HEK293 (cell line): Measurements from ENCODE around the gene NDFIP2.

Experiments used
- CTCF ChIA-PET: fragments of 350-600 bp; formaldehyde crosslinking; extraction: SDS; loops from one replicate; lab custom pipeline; 2021; ENCODE audit warnings: antibody characterized with exemption; lab: Yijun Ruan, JAX
- POLR2A ChIA-PET: fragments of 300-600 bp; formaldehyde crosslinking; extraction: SDS; loops from one replicate; lab custom pipeline; 2020; ENCODE audit warnings: antibody characterized with exemption, inconsistent platforms; lab: Yijun Ruan, JAX
- H3K27ac ChIP-seq: fragments of 200-500 bp; sonication (Bioruptor generic); 2 replicates; pipeline ENCODE4 v1.5.1; 2014; ENCODE audit warnings: low read depth, low read length, control low read depth, inconsistent platforms; ENCODE audit errors: extremely low read depth
- H3K36me3 ChIP-seq, 2 experiments: fragments of 200-500 bp in 1 of 2; sonication (Bioruptor generic) in 1 of 2; 1 replicate in 1 of 2; 2 replicates in 1 of 2; pipeline ENCODE4 v1.5.1; 2014 to 2017; ENCODE audit warnings: inconsistent platforms in 2 of 2, low read length in 2 of 2; ENCODE audit not compliant: control insufficient read depth in 2 of 2, insufficient read depth in 1 of 2
- H3K4me1 ChIP-seq: fragments of 200-500 bp; sonication (Bioruptor generic); 2 replicates; pipeline ENCODE4 v1.5.1; 2014; ENCODE audit warnings: mild to moderate bottlenecking, low read length, inconsistent platforms; ENCODE audit not compliant: control insufficient read depth, insufficient read depth
- H3K4me3 ChIP-seq: 2 replicates; pipeline ENCODE4 v1.5.1; 2011; ENCODE audit warnings: low read depth, mild to moderate bottlenecking, control low read depth, low read length, moderate library complexity
- H3K9me3 ChIP-seq: fragments of 200-500 bp; sonication (Bioruptor generic); 2 replicates; pipeline ENCODE4 v1.5.1; 2014; ENCODE audit warnings: low read depth, low read length, inconsistent platforms; ENCODE audit not compliant: control insufficient read depth, insufficient read depth
- ATF2 ChIP-seq: fragments of 450-650 bp; formaldehyde crosslinking; IDR thresholded peaks from 2 replicates; pipeline ENCODE4 v1.5.1; 2016; ENCODE audit warnings: missing biosample characterization, missing genetic modification characterization, low read depth
- BCL11B ChIP-seq: fragments of 450-650 bp; formaldehyde crosslinking; IDR thresholded peaks from 2 replicates; pipeline ENCODE4 v1.5.1; 2016; ENCODE audit warnings: low read depth, missing biosample characterization, missing genetic modification characterization
- KLF1 ChIP-seq: fragments of 450-650 bp; formaldehyde crosslinking; IDR thresholded peaks from 2 replicates; pipeline ENCODE4 v1.5.1; 2016; ENCODE audit warnings: missing biosample characterization, missing genetic modification characterization
- MZF1 ChIP-seq: fragments of 450-650 bp; formaldehyde crosslinking; IDR thresholded peaks from 2 replicates; pipeline ENCODE4 v1.5.1; 2017; ENCODE audit warnings: missing biosample characterization, missing genetic modification characterization, borderline replicate concordance
- PRDM2 ChIP-seq: fragments of 450-650 bp; formaldehyde crosslinking; IDR thresholded peaks from 2 replicates; pipeline ENCODE4 v1.5.1; 2016; ENCODE audit warnings: missing biosample characterization, missing genetic modification characterization, borderline replicate concordance
- SP3 ChIP-seq: fragments of 450-650 bp; formaldehyde crosslinking; IDR thresholded peaks from 2 replicates; pipeline ENCODE4 v1.5.1; 2016; ENCODE audit warnings: missing biosample characterization, missing genetic modification characterization
- ZEB2 ChIP-seq: fragments of 450-650 bp; formaldehyde crosslinking; IDR thresholded peaks from 2 replicates; pipeline ENCODE4 v1.5.1; 2016; ENCODE audit warnings: missing biosample characterization, missing genetic modification characterization
- ZNF2 ChIP-seq: fragments of 450-650 bp; formaldehyde crosslinking; IDR thresholded peaks from 2 replicates; pipeline ENCODE4 v1.5.1; 2016; ENCODE audit warnings: missing biosample characterization, missing genetic modification characterization
- ZNF335 ChIP-seq: fragments of 450-650 bp; formaldehyde crosslinking; conservative IDR thresholded peaks from 2 replicates; pipeline ENCODE4 v1.5.1; 2016; ENCODE audit warnings: missing biosample characterization, missing genetic modification characterization
- ZNF394 ChIP-seq: fragments of 450-650 bp; formaldehyde crosslinking; IDR thresholded peaks from 2 replicates; pipeline ENCODE4 v1.5.1; 2016; ENCODE audit warnings: missing biosample characterization, missing genetic modification characterization, mild to moderate bottlenecking, moderate library complexity, borderline replicate concordance
- ZNF658 ChIP-seq: fragments of 450-650 bp; formaldehyde crosslinking; IDR thresholded peaks from 2 replicates; pipeline ENCODE4; 2016; ENCODE audit warnings: missing biosample characterization, missing genetic modification characterization
- ZNF701 ChIP-seq: fragments of 450-650 bp; formaldehyde crosslinking; IDR thresholded peaks from 2 replicates; pipeline ENCODE4 v1.5.1; 2016; ENCODE audit warnings: missing biosample characterization, missing genetic modification characterization
- ZNF776 ChIP-seq: fragments of 450-650 bp; formaldehyde crosslinking; IDR thresholded peaks from 2 replicates; pipeline ENCODE4 v1.5.0; 2017; ENCODE audit warnings: missing biosample characterization, missing genetic modification characterization, borderline replicate concordance
- ZNF843 ChIP-seq: fragments of 450-650 bp; formaldehyde crosslinking; IDR thresholded peaks from 2 replicates; pipeline ENCODE4 v1.5.1; 2016; ENCODE audit warnings: missing biosample characterization, missing genetic modification characterization

NDFIP2 gene

DNA sequence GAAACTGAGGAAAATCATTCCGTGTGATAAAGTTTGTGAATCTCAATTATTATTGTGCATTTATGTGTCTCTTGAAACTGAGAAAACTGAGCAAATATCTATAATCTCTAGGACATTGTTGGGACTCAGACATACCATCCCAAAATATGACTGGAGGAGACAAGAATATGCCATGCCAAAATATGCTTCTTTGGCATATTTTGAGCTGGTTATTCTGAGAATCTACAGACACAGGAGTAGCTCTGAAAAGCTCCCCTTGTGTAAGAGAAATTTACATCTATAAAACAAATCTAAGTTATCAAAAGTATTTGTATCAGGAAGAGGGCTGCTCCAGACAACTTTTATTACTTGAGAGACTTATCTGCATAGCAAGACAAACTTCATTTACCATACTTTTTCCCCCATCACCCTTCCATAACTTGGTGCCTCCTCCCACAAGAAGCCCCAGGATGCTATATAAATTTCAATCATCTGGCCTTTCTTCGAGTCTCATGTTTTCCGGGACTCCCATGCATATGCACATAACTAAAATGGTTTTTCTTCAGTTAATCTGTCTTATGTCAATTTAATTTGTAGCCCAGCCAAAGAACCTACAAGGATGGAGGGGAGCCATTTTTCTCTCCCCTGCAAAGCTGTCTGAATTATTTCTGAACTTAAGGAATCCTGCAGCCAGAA is 28.6 kb upstream of the NDFIP2 start (continued):
- no peak for TF ChIP-seq PRDM2
- TF ChIP-seq ZNF701 (tag by site-specific recombination), result no peak
- TF ChIP-seq ZNF658 (tag by site-specific recombination), result no peak
- no peak for TF ChIP-seq ZNF394 (tag by site-specific recombination)

DNA sequence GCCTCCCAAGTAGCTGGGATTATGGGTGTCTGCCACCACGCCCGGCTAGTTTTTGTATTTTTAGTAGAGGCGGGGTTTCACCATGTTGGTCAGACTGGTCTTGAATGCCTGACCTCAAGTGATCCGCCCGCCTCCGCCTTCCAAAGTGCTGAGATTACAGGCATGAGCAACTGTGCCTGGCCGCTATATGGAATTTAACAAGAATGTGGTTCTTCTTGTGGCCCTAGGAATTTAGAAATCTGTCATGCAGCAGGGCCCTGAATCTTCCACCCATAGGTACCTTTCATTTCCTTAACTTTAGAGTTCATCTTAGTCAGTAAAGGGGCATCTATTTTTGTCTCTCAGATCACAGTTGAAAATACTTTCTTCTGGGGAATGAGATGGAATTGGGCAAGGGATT is 25.6 kb upstream of the NDFIP2 start:
- CTCF ChIA-PET, result interaction anchor here (0.5 kb wide), 1 partner anchor 31 kb away, joined by 3 read pairs; no protein-coding TSS in a partner anchor
- H3K36me3 ChIP-seq, result no peaks in the 10 kb centered on the region
- H3K4me1 ChIP-seq, result no peaks in the 10 kb centered on the region
- H3K9me3 ChIP-seq, result no peaks in the 10 kb centered on the region
- TF ChIP-seq ZEB2 (no peak), ZNF2 (tag by site-specific recombination) (no peak), ZNF843 (tag by site-specific recombination) (no peak), ATF2 (tag by site-specific recombination) (no peak), BCL11B (tag by site-specific recombination) (no peak), KLF1 (tag by site-specific recombination) (peak; percentile 40; the same call in 1 of the 2 replicates), SP3 (tag by site-specific recombination) (no peak), MZF1 (no peak), ZNF776 (tag by site-specific recombination) (no peak)
- TF ChIP-seq, all 188 proteins: peak for 1
- Histone ChIP-seq H3K4me3 (no peak overlapping the region), H3K27ac (no peak overlapping the region)
- POLR2A ChIA-PET, result interaction anchor here (0.9 kb wide), 1 partner anchor 26 kb away, joined by 3 read pairs; the partner anchor contains the start of gene NDFIP2

DNA sequence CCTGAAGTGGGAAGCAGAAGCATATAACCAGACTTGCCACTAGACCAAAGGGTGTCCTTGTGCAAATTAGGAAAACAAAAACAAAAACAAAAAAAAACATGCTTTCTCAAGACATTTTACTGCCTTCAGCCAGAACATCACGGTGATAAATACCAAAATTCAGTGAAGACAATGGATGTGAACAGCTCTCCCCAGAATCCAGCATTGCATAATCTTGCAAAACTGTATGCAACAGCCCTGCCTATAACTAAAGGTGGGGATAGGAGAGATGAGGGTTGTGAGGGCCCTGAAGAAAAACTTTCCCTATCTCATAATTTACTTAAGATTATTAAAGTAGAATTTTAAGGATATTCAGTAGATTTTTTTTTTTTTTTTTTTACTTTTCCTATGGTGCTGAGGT is 24.9 kb upstream of the NDFIP2 start:
- Histone ChIP-seq H3K4me1 (no peaks in the 10 kb centered on the region), H3K27ac (no peak overlapping the region), H3K36me3 (no peaks in the 10 kb centered on the region), H3K4me3 (no peak overlapping the region), H3K9me3 (no peaks in the 10 kb centered on the region)
- ChIA-PET POLR2A (no interaction called here), CTCF (interaction anchor here (0.6 to 1.1 kb wide), 2 partner anchors 26 to 85 kb away, joined by 4 to 5 read pairs; no protein-coding TSS in a partner anchor)
- TF ChIP-seq ZNF335 (tag by site-specific recombination), result no peak
